HG02943 (cell line): Measurements from ENCODE around the gene NFKBIE.

Experiments used
- ATAC-seq: cut with Tn5 transposase; IDR thresholded peaks from one replicate; pipeline ENCODE4 v1.9.1; 2021; ENCODE audit warnings: mild to moderate bottlenecking, low read depth, moderate library complexity; ENCODE audit not compliant: unreplicated experiment

Gene NFKBIE

GRCh38 chr6:44298055-44298803 lies 32.9 kb upstream of the NFKBIE start:
- ATAC-seq = no peak

GRCh38 chr6:44297063-44298038 lies 32.0 kb upstream of the NFKBIE start:
- no peak for ATAC-seq

GRCh38 chr6:44294832-44295791 lies 29.8 kb upstream of the NFKBIE start:
- ATAC-seq = no peak

- no peak for ATAC-seq
Observed at GRCh38 chr6:44292661-44293365, 27.5 kb upstream of the NFKBIE start.

- ATAC-seq = no peak
Observed at GRCh38 chr6:44291841-44292240, 26.5 kb upstream of the NFKBIE start.

- ATAC-seq = no peak
Observed at GRCh38 chr6:44289726-44290260, 24.4 kb upstream of the NFKBIE start.

GRCh38 chr6:44286747-44287146 lies 21.4 kb upstream of the NFKBIE start:
- ATAC-seq = no peak

GRCh38 chr6:44286285-44286565 lies 20.9 kb upstream of the NFKBIE start:
- no peak for ATAC-seq

- ATAC-seq = no peak
Observed at GRCh38 chr6:44285552-44286284, 20.4 kb upstream of the NFKBIE start.

GRCh38 chr6:44284867-44285266 lies 19.5 kb upstream of the NFKBIE start:
- ATAC-seq = no peak

GRCh38 chr6:44284121-44284520 lies 18.8 kb upstream of the NFKBIE start:
- ATAC-seq = no peak

GRCh38 chr6:44278774-44279697 lies 13.7 kb upstream of the NFKBIE start:
- ATAC-seq = no peak

GRCh38 chr6:44278315-44278714 lies 13.0 kb upstream of the NFKBIE start:
- no peak for ATAC-seq

GRCh38 chr6:44277763-44278162 lies 12.4 kb upstream of the NFKBIE start:
- ATAC-seq = no peak

- no peak for ATAC-seq
Observed at GRCh38 chr6:44276667-44277640, 11.6 kb upstream of the NFKBIE start.

- ATAC-seq = no peak
Observed at GRCh38 chr6:44275749-44276648, 10.6 kb upstream of the NFKBIE start.
